Neural crest cell (in vitro differentiated cells): ENCODE measurements around the gene TREH. TPM values are rescaled to one million over a fixed set of nuclear protein-coding genes. Genes with fewer than 3 reads are reported as not detected.

Experiments
- DNase-seq: peaks from one replicate; pipeline ENCODE4 v3.0.0; 2021; ENCODE audit warnings: low read depth, mixed read lengths, low spot score
- H3K27ac Mint-ChIP-seq: one replicate; pipeline ENCODE4 v1.8.0; 2021; ENCODE audit warnings: mild to moderate bottlenecking, mixed read lengths; ENCODE audit not compliant: unreplicated experiment
- H3K27me3 Mint-ChIP-seq: 2 replicates; pipeline ENCODE4 v1.8.0; 2021; ENCODE audit warnings: low read depth, mild to moderate bottlenecking, mixed read lengths
- H3K36me3 Mint-ChIP-seq: 2 replicates; pipeline ENCODE4 v1.8.0; 2021; ENCODE audit warnings: low read depth, mild to moderate bottlenecking, mixed read lengths
- H3K4me1 Mint-ChIP-seq: 2 replicates; pipeline ENCODE4 v1.8.0; 2021; ENCODE audit warnings: mixed read lengths
- H3K4me3 Mint-ChIP-seq: one replicate; pipeline ENCODE4 v1.8.0; 2021; ENCODE audit warnings: mild to moderate bottlenecking, mixed read lengths
- H3K9me3 Mint-ChIP-seq: 2 replicates; pipeline ENCODE4 v1.8.0; 2021; ENCODE audit warnings: mixed read lengths
- total RNA-seq: library from RNA; stranded (reverse); gene quantifications from 2 replicates; pipeline ENCODE4 v1.2.1, GENCODE V29; 2021
- TF ChIP-seq, protein P1 (sequence below): fragments of 200-600 bp; sonication (generic); conservative IDR thresholded peaks from 2 replicates; pipeline ENCODE4 v1.5.0; 2021; ENCODE audit warnings: antibody characterized with exemption, mild to moderate bottlenecking

Gene TREH
- total RNA-seq, 1 donor from 2014 or later = not detected

GRCh38 chr11:118659314-118659952, 20.0 kb downstream of the TREH start:
- H3K4me1 Mint-ChIP-seq = peaks cover 33% of the 10 kb centered on the region
- no peak overlapping the region for H3K27ac Mint-ChIP-seq
- peak; percentile 99 for DNase-seq
- peak overlapping the region; percentile 57 for H3K4me3 Mint-ChIP-seq
- H3K9me3 Mint-ChIP-seq = no peaks in the 10 kb centered on the region
- TF ChIP-seq, protein P1, sequence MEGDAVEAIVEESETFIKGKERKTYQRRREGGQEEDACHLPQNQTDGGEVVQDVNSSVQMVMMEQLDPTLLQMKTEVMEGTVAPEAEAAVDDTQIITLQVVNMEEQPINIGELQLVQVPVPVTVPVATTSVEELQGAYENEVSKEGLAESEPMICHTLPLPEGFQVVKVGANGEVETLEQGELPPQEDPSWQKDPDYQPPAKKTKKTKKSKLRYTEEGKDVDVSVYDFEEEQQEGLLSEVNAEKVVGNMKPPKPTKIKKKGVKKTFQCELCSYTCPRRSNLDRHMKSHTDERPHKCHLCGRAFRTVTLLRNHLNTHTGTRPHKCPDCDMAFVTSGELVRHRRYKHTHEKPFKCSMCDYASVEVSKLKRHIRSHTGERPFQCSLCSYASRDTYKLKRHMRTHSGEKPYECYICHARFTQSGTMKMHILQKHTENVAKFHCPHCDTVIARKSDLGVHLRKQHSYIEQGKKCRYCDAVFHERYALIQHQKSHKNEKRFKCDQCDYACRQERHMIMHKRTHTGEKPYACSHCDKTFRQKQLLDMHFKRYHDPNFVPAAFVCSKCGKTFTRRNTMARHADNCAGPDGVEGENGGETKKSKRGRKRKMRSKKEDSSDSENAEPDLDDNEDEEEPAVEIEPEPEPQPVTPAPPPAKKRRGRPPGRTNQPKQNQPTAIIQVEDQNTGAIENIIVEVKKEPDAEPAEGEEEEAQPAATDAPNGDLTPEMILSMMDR = peak; percentile 93
- H3K36me3 Mint-ChIP-seq = no peaks in the 10 kb centered on the region
- peaks cover 2% of the 10 kb centered on the region for H3K27me3 Mint-ChIP-seq

GRCh38 chr11:118658429-118659313, 20.8 kb downstream of the TREH start:
- Mint-ChIP-seq H3K36me3 (peaks cover 2% of the 10 kb centered on the region), H3K4me3 (peak overlapping the region; percentile 57), H3K27me3 (peaks cover 2% of the 10 kb centered on the region), H3K4me1 (peaks cover 32% of the 10 kb centered on the region), H3K9me3 (no peaks in the 10 kb centered on the region), H3K27ac (no peak overlapping the region)
- no peak for DNase-seq
- TF ChIP-seq, protein P1 = no peak

DNA sequence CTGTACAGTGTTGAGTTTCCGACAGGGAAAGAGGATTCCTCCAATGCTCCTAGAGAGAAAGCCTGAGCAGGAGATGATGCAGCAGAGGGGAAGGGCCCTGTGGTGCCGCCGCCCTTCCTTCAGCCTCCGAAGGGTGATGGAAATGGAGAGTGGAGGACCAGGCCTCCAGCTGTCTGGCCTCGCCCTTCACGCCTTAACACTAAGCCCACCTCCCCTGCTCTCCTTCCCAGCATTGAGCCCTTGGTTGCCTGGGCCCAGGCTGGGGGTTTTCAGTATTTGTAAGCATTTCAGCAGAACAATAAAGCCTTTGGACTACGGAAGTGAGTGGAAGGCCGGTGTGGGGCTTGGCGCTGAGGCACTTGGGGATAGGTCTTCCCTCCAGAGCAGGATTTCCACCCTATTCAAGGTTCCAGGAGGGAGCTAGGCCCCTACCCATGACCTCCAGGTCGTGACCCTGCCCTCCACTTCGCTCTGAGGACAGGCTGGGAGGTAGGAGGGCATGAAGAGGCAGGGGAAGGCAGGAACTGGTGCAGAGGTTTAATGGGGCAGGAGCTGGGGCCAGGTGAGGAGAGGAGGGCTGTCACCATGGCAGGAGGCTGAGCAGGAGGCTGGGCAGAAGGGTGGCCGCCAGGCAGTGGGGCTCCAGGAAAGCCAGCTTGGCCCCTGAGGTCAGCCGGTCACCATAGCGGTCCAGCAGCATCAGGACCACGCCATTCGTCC, 21.6 kb downstream of the TREH start:
- TF ChIP-seq, protein P1 = no peak
- peak overlapping the region; percentile 58 for H3K27ac Mint-ChIP-seq
- no peaks in the 10 kb centered on the region for H3K27me3 Mint-ChIP-seq
- H3K36me3 Mint-ChIP-seq = peaks cover 3% of the 10 kb centered on the region
- peak overlapping the region; percentile 42 for H3K4me3 Mint-ChIP-seq
- no peaks in the 10 kb centered on the region for H3K9me3 Mint-ChIP-seq
- H3K4me1 Mint-ChIP-seq = peaks cover 32% of the 10 kb centered on the region
- DNase-seq = no peak

GRCh38 chr11:118657238-118657637, 22.2 kb downstream of the TREH start:
- TF ChIP-seq, protein P1 = no peak
- peak overlapping the region; percentile 42 for H3K4me3 Mint-ChIP-seq
- peak overlapping the region; percentile 58 for H3K27ac Mint-ChIP-seq

DNA sequence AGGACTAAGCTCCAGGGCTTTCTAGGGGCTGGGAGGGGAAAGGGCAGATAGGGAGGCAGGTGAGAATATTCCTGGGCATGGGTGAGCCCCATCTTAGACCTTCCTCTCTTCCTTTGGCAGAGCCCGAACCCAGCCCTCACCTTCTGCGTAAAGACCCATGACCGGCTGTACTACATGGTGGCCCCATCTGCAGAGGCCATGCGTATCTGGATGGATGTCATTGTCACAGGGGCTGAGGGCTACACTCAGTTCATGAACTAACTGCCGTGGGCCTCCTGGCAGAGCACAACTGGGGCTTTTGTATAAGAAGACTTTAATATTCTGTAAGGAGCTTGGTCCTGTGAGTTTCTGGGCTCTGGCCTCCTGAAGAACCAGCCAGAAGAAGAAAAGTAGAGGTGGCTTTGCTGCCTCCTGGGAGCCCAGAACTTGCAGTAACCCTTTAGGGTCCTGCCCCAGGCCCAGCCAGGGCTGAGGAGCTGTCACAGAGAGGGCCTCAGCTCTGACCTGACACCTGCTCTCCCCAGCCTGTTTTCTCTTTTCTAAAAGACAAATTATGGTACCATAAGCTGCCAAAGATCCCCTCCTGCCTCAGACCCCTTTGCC, 22.8 kb downstream of the TREH start:
- DNase-seq = no peak
- Mint-ChIP-seq H3K4me1 (peaks cover 32% of the 10 kb centered on the region), H3K36me3 (peaks cover 5% of the 10 kb centered on the region), H3K4me3 (no peak overlapping the region), H3K27ac (no peak overlapping the region), H3K27me3 (no peaks in the 10 kb centered on the region), H3K9me3 (no peaks in the 10 kb centered on the region)
- TF ChIP-seq, protein P1 = no peak

More at GRCh38 chr11:118657238-118657637, 22.2 kb downstream of the TREH start:
- DNase-seq = no peak
- Mint-ChIP-seq H3K4me1 (peaks cover 32% of the 10 kb centered on the region), H3K9me3 (no peaks in the 10 kb centered on the region), H3K27me3 (no peaks in the 10 kb centered on the region), H3K36me3 (peaks cover 3% of the 10 kb centered on the region)
